ENCODE measurements around the gene CD200R1L. TPM values are rescaled to one million over a fixed set of nuclear protein-coding genes. Genes with fewer than 3 reads are reported as not detected.
A peak's percentile ranks its signal among the peaks of the same experiment; 100 is the strongest.

The CD200R1L gene
- total and polyA plus RNA-seq, 10 donors: not detected

GRCh38 chr3:112884678-112885290, 38.1 kb upstream of the CD200R1L start:
- Histone ChIP-seq H3K27me3 (replicated peaks in 1 of 7) (no peaks in the 10 kb centered on the region), H3K36me3 (no peaks in the 10 kb centered on the region), H3K4me1 (peaks cover 0 to 4% (median 0%) of the 10 kb centered on the region in 6 donors), H3K9me3 (no peaks in the 10 kb centered on the region), H3K27ac (no peak overlapping the region), H3K4me3 (no peak overlapping the region)
- no peak for TF ChIP-seq CTCF (IDR thresholded peaks at IDR 0.05 in 8 of 11, conservative IDR thresholded peaks at IDR 0.05 in 3 of 11)
- no peak for TF ChIP-seq POLR2A (IDR thresholded peaks at IDR 0.05)
- no peak for TF ChIP-seq POLR2AphosphoS5 (IDR thresholded peaks at IDR 0.05)
- 83 to 94% (median 86%) methylated on average over 4 of the region's 4 CpGs for WGBS, 5 donors
- no peak for DNase-seq
- intact Hi-C loops (cut with DNase I; ENCODE audit: low total_unique reads): no loop called here

GRCh38 chr3:112881891-112882290, 35.2 kb upstream of the CD200R1L start:
- DNase-seq: no peak
- intact Hi-C loops (cut with DNase I; ENCODE audit: low total_unique reads): no loop called here
- no peaks in the 10 kb centered on the region for H3K27me3 ChIP-seq (replicated peaks in 1 of 7)
- no peaks in the 10 kb centered on the region for H3K4me1 ChIP-seq
- H3K27ac ChIP-seq: no peak overlapping the region
- 77 to 88% (median 81%) methylated on average over 4 of the region's 4 CpGs for WGBS, 5 donors
- no peak overlapping the region for H3K4me3 ChIP-seq
- no peaks in the 10 kb centered on the region for H3K36me3 ChIP-seq
- H3K9me3 ChIP-seq: no peaks in the 10 kb centered on the region
- TF ChIP-seq POLR2AphosphoS5 (IDR thresholded peaks at IDR 0.05): no peak
- TF ChIP-seq CTCF (IDR thresholded peaks at IDR 0.05 in 8 of 11, conservative IDR thresholded peaks at IDR 0.05 in 3 of 11): no peak
- no peak for TF ChIP-seq POLR2A (IDR thresholded peaks at IDR 0.05)

- no peaks in the 10 kb centered on the region for H3K36me3 ChIP-seq
- intact Hi-C loops (cut with DNase I; ENCODE audit: low total_unique reads): no loop called here
- no peak for TF ChIP-seq CTCF (IDR thresholded peaks at IDR 0.05 in 8 of 11, conservative IDR thresholded peaks at IDR 0.05 in 3 of 11)
- no peak for TF ChIP-seq POLR2A (IDR thresholded peaks at IDR 0.05)
- no peak for TF ChIP-seq POLR2AphosphoS5 (IDR thresholded peaks at IDR 0.05)
- H3K4me3 ChIP-seq: no peak overlapping the region
- H3K4me1 ChIP-seq: peaks cover 0 to 22% (median 13%) of the 10 kb centered on the region in 6 donors
- WGBS, 5 donors: 86 to 89% (median 87%) methylated on average over 2 of the region's 2 CpGs
- no peak overlapping the region for H3K27ac ChIP-seq
- no peaks in the 10 kb centered on the region for H3K27me3 ChIP-seq (replicated peaks in 1 of 7)
- no peak for DNase-seq
- peaks cover 0 to 15% (median 12%) of the 10 kb centered on the region in 8 donors for H3K9me3 ChIP-seq
These were observed 28.9 kb upstream of the CD200R1L start for GRCh38 chr3:112875561-112875960.

- Histone ChIP-seq H3K9me3 (peaks cover 0 to 23% (median 20%) of the 10 kb centered on the region in 8 donors), H3K36me3 (no peaks in the 10 kb centered on the region), H3K4me3 (peak overlapping the region in 1 of 8 donors; percentile 46), H3K4me1 (peaks cover 0 to 22% (median 13%) of the 10 kb centered on the region in 6 donors), H3K27me3 (replicated peaks in 1 of 7) (no peaks in the 10 kb centered on the region), H3K27ac (peak overlapping the region in 3 of 8 donors; percentile 35 to 70 (median 53))
- TF ChIP-seq POLR2A (IDR thresholded peaks at IDR 0.05): no peak
- TF ChIP-seq POLR2AphosphoS5 (IDR thresholded peaks at IDR 0.05): no peak
- no peak for TF ChIP-seq CTCF (IDR thresholded peaks at IDR 0.05 in 8 of 11, conservative IDR thresholded peaks at IDR 0.05 in 3 of 11)
- DNase-seq: no peak
- intact Hi-C loops (cut with DNase I; ENCODE audit: low total_unique reads): no loop called here
These were observed 28.1 kb upstream of the CD200R1L start for GRCh38 chr3:112874725-112875124.

All from spleen (tissue), 11 donors.